ENCODE measurements around the gene GSPT1.

GRCh38 chr16:11868412-11868980 lies 47.3 kb downstream of the GSPT1 start:
- no peak for TF ChIP-seq CTCF (IDR thresholded peaks at IDR 0.05; ENCODE audit: low read depth, low read length)
- no peak for TF ChIP-seq EZH2phosphoT487 (IDR thresholded peaks at IDR 0.05; ENCODE audit: low read depth)
